ENCODE measurements around the gene CDC42BPA. TPM values are rescaled to one million over a fixed set of nuclear protein-coding genes. Genes with fewer than 3 reads are reported as not detected.

CDC42BPA gene
- total and polyA plus RNA-seq, 4 donors: 8.1 to 71.3 (median 33.0) TPM

- DNase-seq: no peak
Observed at GRCh38 chr1:226954337-226954736, 364.0 kb downstream of the CDC42BPA start.

GRCh38 chr1:226953175-226953800, 365.0 kb downstream of the CDC42BPA start:
- Histone ChIP-seq H3K27me3 (ENCODE audit: control insufficient read depth in 1 of 2, insufficient read depth in 2 of 2, low read length in 1 of 2) (no peaks in the 10 kb centered on the region), H3K4me1 (ENCODE audit: control insufficient read depth in 1 of 2, insufficient read depth in 2 of 2, low read length in 2 of 2) (no peaks in the 10 kb centered on the region), H3K4me3 (ENCODE audit: low read length in 2 of 2) (no peak overlapping the region), H3K36me3 (ENCODE audit: control insufficient read depth in 1 of 2, insufficient read depth in 2 of 2, low read length in 1 of 2) (no peaks in the 10 kb centered on the region), H3K27ac (ENCODE audit: low read depth in 1 of 2, low read length in 2 of 2) (no peak overlapping the region), H3K9me3 (ENCODE audit: control insufficient read depth, low read length) (no peaks in the 10 kb centered on the region)
- intact Hi-C loops (cut with DNase I): no loop called here
- 89 to 90% methylated on average over 11 of the region's 11 CpGs for WGBS, 2 donors
- ATAC-seq (ENCODE audit: low FRiP score): no peak
- no peak for DNase-seq

More at GRCh38 chr1:226954337-226954736, 364.0 kb downstream of the CDC42BPA start:
- H3K9me3 ChIP-seq (ENCODE audit: control insufficient read depth, low read length): no peaks in the 10 kb centered on the region
- no peak for ATAC-seq (ENCODE audit: low FRiP score)
- 67 to 69% methylated on average over 6 of the region's 6 CpGs for WGBS, 2 donors
- H3K27ac ChIP-seq (ENCODE audit: low read depth in 1 of 2, low read length in 2 of 2): no peak overlapping the region
- H3K36me3 ChIP-seq (ENCODE audit: control insufficient read depth in 1 of 2, insufficient read depth in 2 of 2, low read length in 1 of 2): no peaks in the 10 kb centered on the region
- intact Hi-C loops (cut with DNase I): no loop called here
- no peak overlapping the region for H3K4me3 ChIP-seq (ENCODE audit: low read length in 2 of 2)
- no peaks in the 10 kb centered on the region for H3K4me1 ChIP-seq (ENCODE audit: control insufficient read depth in 1 of 2, insufficient read depth in 2 of 2, low read length in 2 of 2)
- H3K27me3 ChIP-seq (ENCODE audit: control insufficient read depth in 1 of 2, insufficient read depth in 2 of 2, low read length in 1 of 2): no peaks in the 10 kb centered on the region

DNA sequence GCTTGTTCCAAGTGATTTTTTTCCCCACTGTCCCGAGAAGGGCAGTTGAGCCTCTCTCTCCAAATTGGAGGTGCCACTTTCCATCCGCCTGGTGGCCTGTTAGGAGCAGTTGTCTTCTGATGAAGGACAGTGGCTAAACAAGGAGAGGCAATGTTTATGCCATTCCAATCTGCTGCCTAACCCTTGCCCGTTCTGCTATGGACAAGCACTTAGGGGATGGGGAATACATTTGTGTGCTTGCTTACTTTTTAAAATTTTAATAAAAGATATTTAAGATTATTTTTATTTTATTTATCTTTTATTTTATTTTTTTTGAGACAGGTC, 366.2 kb downstream of the CDC42BPA start:
- intact Hi-C loops (cut with DNase I): no loop called here
- whole genome bisulfite sequencing, 2 donors: 90 to 96% methylated on average over 3 of the region's 3 CpGs
- DNase-seq (no peak), ATAC-seq (ENCODE audit: low FRiP score) (no peak)
- no peaks in the 10 kb centered on the region for H3K36me3 ChIP-seq (ENCODE audit: control insufficient read depth in 1 of 2, insufficient read depth in 2 of 2, low read length in 1 of 2)
- no peak overlapping the region for H3K4me3 ChIP-seq (ENCODE audit: low read length in 2 of 2)
- H3K27ac ChIP-seq (ENCODE audit: low read depth in 1 of 2, low read length in 2 of 2): no peak overlapping the region
- no peaks in the 10 kb centered on the region for H3K9me3 ChIP-seq (ENCODE audit: control insufficient read depth, low read length)
- no peaks in the 10 kb centered on the region for H3K4me1 ChIP-seq (ENCODE audit: control insufficient read depth in 1 of 2, insufficient read depth in 2 of 2, low read length in 2 of 2)
- H3K27me3 ChIP-seq (ENCODE audit: control insufficient read depth in 1 of 2, insufficient read depth in 2 of 2, low read length in 1 of 2): no peaks in the 10 kb centered on the region

GRCh38 chr1:226951286-226952117, 366.8 kb downstream of the CDC42BPA start:
- 89 to 93% methylated on average over 12 of the region's 12 CpGs for WGBS, 2 donors
- ATAC-seq (ENCODE audit: low FRiP score): no peak
- no peaks in the 10 kb centered on the region for H3K27me3 ChIP-seq (ENCODE audit: control insufficient read depth in 1 of 2, insufficient read depth in 2 of 2, low read length in 1 of 2)
- intact Hi-C loops (cut with DNase I): no loop called here
- no peak overlapping the region for H3K27ac ChIP-seq (ENCODE audit: low read depth in 1 of 2, low read length in 2 of 2)
- H3K36me3 ChIP-seq (ENCODE audit: control insufficient read depth in 1 of 2, insufficient read depth in 2 of 2, low read length in 1 of 2): no peaks in the 10 kb centered on the region
- no peak overlapping the region for H3K4me3 ChIP-seq (ENCODE audit: low read length in 2 of 2)
- no peaks in the 10 kb centered on the region for H3K4me1 ChIP-seq (ENCODE audit: control insufficient read depth in 1 of 2, insufficient read depth in 2 of 2, low read length in 2 of 2)
- no peaks in the 10 kb centered on the region for H3K9me3 ChIP-seq (ENCODE audit: control insufficient read depth, low read length)
- DNase-seq: no peak

DNA sequence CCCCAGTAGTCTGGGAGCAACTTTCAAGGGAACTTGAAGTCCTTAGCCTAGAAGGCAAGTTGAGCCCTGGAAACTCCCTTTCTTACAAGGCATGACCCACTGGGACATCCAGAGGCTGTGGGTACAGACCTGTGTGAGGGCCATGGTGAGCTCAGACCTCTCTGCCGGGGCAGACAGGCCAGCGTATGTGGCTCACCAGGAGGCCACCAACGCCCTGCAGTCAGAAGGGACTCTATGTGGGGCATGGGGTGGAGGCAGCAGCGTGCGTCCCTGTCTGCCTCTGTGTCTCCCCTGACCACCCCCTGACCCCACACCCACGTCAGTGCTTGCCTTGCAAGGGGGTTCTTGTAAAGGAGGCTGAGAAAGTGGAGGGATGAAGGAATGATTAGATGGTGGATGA, 367.4 kb downstream of the CDC42BPA start:
- DNase-seq: no peak
- 65 to 70% methylated on average over 6 of the region's 6 CpGs for WGBS, 2 donors
- H3K27me3 ChIP-seq (ENCODE audit: control insufficient read depth in 1 of 2, insufficient read depth in 2 of 2, low read length in 1 of 2): no peaks in the 10 kb centered on the region
- no peak overlapping the region for H3K27ac ChIP-seq (ENCODE audit: low read depth in 1 of 2, low read length in 2 of 2)
- no peaks in the 10 kb centered on the region for H3K9me3 ChIP-seq (ENCODE audit: control insufficient read depth, low read length)
- no peak overlapping the region for H3K4me3 ChIP-seq (ENCODE audit: low read length in 2 of 2)
- H3K4me1 ChIP-seq (ENCODE audit: control insufficient read depth in 1 of 2, insufficient read depth in 2 of 2, low read length in 2 of 2): no peaks in the 10 kb centered on the region
- intact Hi-C loops (cut with DNase I): no loop called here
- no peak for ATAC-seq (ENCODE audit: low FRiP score)
- H3K36me3 ChIP-seq (ENCODE audit: control insufficient read depth in 1 of 2, insufficient read depth in 2 of 2, low read length in 1 of 2): no peaks in the 10 kb centered on the region

DNA sequence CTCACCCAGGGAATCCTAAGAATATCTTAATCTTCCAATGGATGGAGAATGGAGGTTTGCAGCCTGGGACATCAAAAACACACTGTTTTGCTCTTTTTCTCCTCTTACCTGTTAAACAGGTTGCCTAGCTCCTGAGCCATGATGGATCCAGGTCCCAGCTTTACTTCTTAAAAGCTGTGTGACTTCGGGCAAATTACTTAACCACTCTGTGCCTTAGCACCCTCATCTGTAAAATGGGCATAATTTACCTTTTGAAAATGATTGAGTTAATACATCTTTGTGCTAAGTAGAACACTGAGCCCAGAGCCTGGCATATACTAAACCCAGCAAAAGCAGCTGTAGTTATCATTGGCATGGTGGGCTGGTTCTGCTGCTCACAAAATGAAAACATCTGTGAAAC, 368.0 kb downstream of the CDC42BPA start:
- H3K4me3 ChIP-seq (ENCODE audit: low read length in 2 of 2): no peak overlapping the region
- intact Hi-C loops (cut with DNase I): no loop called here
- H3K9me3 ChIP-seq (ENCODE audit: control insufficient read depth, low read length): no peaks in the 10 kb centered on the region
- H3K27ac ChIP-seq (ENCODE audit: low read depth in 1 of 2, low read length in 2 of 2): no peak overlapping the region
- 95 to 100% methylated on average over 1 of the region's 1 CpG for WGBS, 2 donors
- DNase-seq (no peak), ATAC-seq (ENCODE audit: low FRiP score) (no peak)
- no peaks in the 10 kb centered on the region for H3K36me3 ChIP-seq (ENCODE audit: control insufficient read depth in 1 of 2, insufficient read depth in 2 of 2, low read length in 1 of 2)
- H3K4me1 ChIP-seq (ENCODE audit: control insufficient read depth in 1 of 2, insufficient read depth in 2 of 2, low read length in 2 of 2): no peaks in the 10 kb centered on the region
- no peaks in the 10 kb centered on the region for H3K27me3 ChIP-seq (ENCODE audit: control insufficient read depth in 1 of 2, insufficient read depth in 2 of 2, low read length in 1 of 2)

GRCh38 chr1:226949401-226949800, 368.9 kb downstream of the CDC42BPA start:
- Histone ChIP-seq H3K27me3 (ENCODE audit: control insufficient read depth in 1 of 2, insufficient read depth in 2 of 2, low read length in 1 of 2) (no peaks in the 10 kb centered on the region), H3K4me1 (ENCODE audit: control insufficient read depth in 1 of 2, insufficient read depth in 2 of 2, low read length in 2 of 2) (no peaks in the 10 kb centered on the region), H3K4me3 (ENCODE audit: low read length in 2 of 2) (no peak overlapping the region), H3K36me3 (ENCODE audit: control insufficient read depth in 1 of 2, insufficient read depth in 2 of 2, low read length in 1 of 2) (no peaks in the 10 kb centered on the region), H3K9me3 (ENCODE audit: control insufficient read depth, low read length) (no peaks in the 10 kb centered on the region), H3K27ac (ENCODE audit: low read depth in 1 of 2, low read length in 2 of 2) (no peak overlapping the region)
- no peak for ATAC-seq (ENCODE audit: low FRiP score)
- intact Hi-C loops (cut with DNase I): no loop called here
- 95 to 96% methylated on average over 3 of the region's 3 CpGs for WGBS, 2 donors
- DNase-seq: no peak

- H3K27ac ChIP-seq (ENCODE audit: low read depth in 1 of 2, low read length in 2 of 2): no peak overlapping the region
- ATAC-seq (ENCODE audit: low FRiP score) (no peak), DNase-seq (no peak)
- intact Hi-C loops (cut with DNase I): no loop called here
- no peak overlapping the region for H3K4me3 ChIP-seq (ENCODE audit: low read length in 2 of 2)
- no peaks in the 10 kb centered on the region for H3K27me3 ChIP-seq (ENCODE audit: control insufficient read depth in 1 of 2, insufficient read depth in 2 of 2, low read length in 1 of 2)
- no peaks in the 10 kb centered on the region for H3K36me3 ChIP-seq (ENCODE audit: control insufficient read depth in 1 of 2, insufficient read depth in 2 of 2, low read length in 1 of 2)
- H3K9me3 ChIP-seq (ENCODE audit: control insufficient read depth, low read length): no peaks in the 10 kb centered on the region
- no peaks in the 10 kb centered on the region for H3K4me1 ChIP-seq (ENCODE audit: control insufficient read depth in 1 of 2, insufficient read depth in 2 of 2, low read length in 2 of 2)
- WGBS, 2 donors: 97% methylated on average over 15 of the region's 15 CpGs
Observed at GRCh38 chr1:226948996-226949395, 369.3 kb downstream of the CDC42BPA start.

GRCh38 chr1:226948480-226948879, 369.8 kb downstream of the CDC42BPA start:
- ATAC-seq (ENCODE audit: low FRiP score) (no peak), DNase-seq (no peak)
- Histone ChIP-seq H3K27me3 (ENCODE audit: control insufficient read depth in 1 of 2, insufficient read depth in 2 of 2, low read length in 1 of 2) (no peaks in the 10 kb centered on the region), H3K4me1 (ENCODE audit: control insufficient read depth in 1 of 2, insufficient read depth in 2 of 2, low read length in 2 of 2) (no peaks in the 10 kb centered on the region), H3K36me3 (ENCODE audit: control insufficient read depth in 1 of 2, insufficient read depth in 2 of 2, low read length in 1 of 2) (no peaks in the 10 kb centered on the region), H3K9me3 (ENCODE audit: control insufficient read depth, low read length) (no peaks in the 10 kb centered on the region), H3K27ac (ENCODE audit: low read depth in 1 of 2, low read length in 2 of 2) (no peak overlapping the region), H3K4me3 (ENCODE audit: low read length in 2 of 2) (no peak overlapping the region)
- intact Hi-C loops (cut with DNase I): no loop called here
- 97 to 98% methylated on average over 6 of the region's 6 CpGs for WGBS, 2 donors

Data from aorta (tissue), 5 donors.